HUES64 (cell line): Measurements from ENCODE around the gene VAMP2.

Experiments used
- H3K27ac ChIP-seq: 2 replicates; pipeline ENCODE4 v1.7.0; 2013; ENCODE audit warnings: low read depth, low read length, inconsistent platforms
- H3K27me3 ChIP-seq: 2 replicates; pipeline ENCODE4 v1.6.1; 2013; ENCODE audit warnings: mild to moderate bottlenecking, low read length; ENCODE audit not compliant: insufficient read depth
- H3K36me3 ChIP-seq: 2 replicates; pipeline ENCODE4 v1.6.1; 2013; ENCODE audit warnings: mild to moderate bottlenecking, low read length; ENCODE audit not compliant: insufficient read depth
- H3K4me1 ChIP-seq: 2 replicates; pipeline ENCODE4 v1.6.1; 2013; ENCODE audit warnings: mild to moderate bottlenecking, low read length, moderate library complexity; ENCODE audit not compliant: insufficient read depth
- H3K4me3 ChIP-seq: 2 replicates; pipeline ENCODE4 v1.5.1; 2013; ENCODE audit warnings: mild to moderate bottlenecking, low read length, moderate library complexity
- H3K9ac ChIP-seq: 2 replicates; pipeline ENCODE4 v1.6.1; 2013; ENCODE audit warnings: mild to moderate bottlenecking, low read depth, low read length
- H3K9me3 ChIP-seq: 2 replicates; pipeline ENCODE4 v1.6.1; 2013; ENCODE audit warnings: low read depth, low read length; ENCODE audit not compliant: insufficient read depth
- WGBS: fragments of 150-250, 120-280 bp; methylation state at CpG from one replicate; pipeline ENCODE4 v1.1.7; 2013; ENCODE audit warnings: missing lambda C conversion rate; 5-methylcytosine and 5-hydroxymethylcytosine counted together

Gene VAMP2

GRCh38 chr17:8117367-8117979 is 45.3 kb downstream of the VAMP2 start:
- Histone ChIP-seq H3K27me3 (peaks cover 64% of the 10 kb centered on the region), H3K9me3 (no peaks in the 10 kb centered on the region), H3K27ac (no peak overlapping the region), H3K4me3 (peak overlapping the region; percentile 76), H3K9ac (no peak overlapping the region; the same call in 1 of the 2 replicates), H3K4me1 (peaks cover 3% of the 10 kb centered on the region; the same call in 1 of the 2 replicates), H3K36me3 (no peaks in the 10 kb centered on the region)
- 7% methylated on average over 17 of the region's 18 CpGs for WGBS

- H3K36me3 ChIP-seq: no peaks in the 10 kb centered on the region
- H3K9ac ChIP-seq: no peak overlapping the region
- H3K27ac ChIP-seq: no peak overlapping the region
- peaks cover 3% of the 10 kb centered on the region; the same call in 1 of the 2 replicates for H3K4me1 ChIP-seq
- H3K9me3 ChIP-seq: no peaks in the 10 kb centered on the region
- WGBS: 75% methylated on average over 18 of the region's 18 CpGs
- H3K4me3 ChIP-seq: no peak overlapping the region
- H3K27me3 ChIP-seq: peaks cover 64% of the 10 kb centered on the region
Observed at GRCh38 chr17:8116776-8117175, 46.0 kb downstream of the VAMP2 start.

- Histone ChIP-seq H3K4me1 (no peaks in the 10 kb centered on the region), H3K27me3 (peaks cover 73% of the 10 kb centered on the region), H3K36me3 (no peaks in the 10 kb centered on the region), H3K4me3 (no peak overlapping the region), H3K27ac (no peak overlapping the region), H3K9ac (no peak overlapping the region), H3K9me3 (no peaks in the 10 kb centered on the region)
- 92% methylated on average over 6 of the region's 6 CpGs for whole genome bisulfite sequencing
Observed at GRCh38 chr17:8110907-8111306, 51.8 kb downstream of the VAMP2 start.

GRCh38 chr17:8110456-8110804 is 52.3 kb downstream of the VAMP2 start:
- Histone ChIP-seq H3K4me3 (peak overlapping the region; percentile 65), H3K9me3 (no peaks in the 10 kb centered on the region), H3K36me3 (no peaks in the 10 kb centered on the region), H3K4me1 (no peaks in the 10 kb centered on the region), H3K9ac (no peak overlapping the region), H3K27me3 (peaks cover 68% of the 10 kb centered on the region), H3K27ac (no peak overlapping the region)
- 28% methylated on average over 10 of the region's 10 CpGs for WGBS

GRCh38 chr17:8109661-8110455 is 52.9 kb downstream of the VAMP2 start:
- no peaks in the 10 kb centered on the region for H3K9me3 ChIP-seq
- H3K4me1 ChIP-seq: no peaks in the 10 kb centered on the region
- WGBS: 8% methylated on average over 58 of the region's 63 CpGs
- H3K36me3 ChIP-seq: no peaks in the 10 kb centered on the region
- peak overlapping the region; percentile 65 for H3K4me3 ChIP-seq
- peaks cover 62% of the 10 kb centered on the region for H3K27me3 ChIP-seq
- no peak overlapping the region for H3K9ac ChIP-seq
- no peak overlapping the region for H3K27ac ChIP-seq
